T1000 (cell line): ENCODE results near the gene DPEP2.
A peak's percentile ranks its signal among the peaks of the same experiment; 100 is the strongest.
"Not testable (repeated sequence)": the region's sequence is repeated elsewhere in the genome, so short reads cannot be mapped to it uniquely, and the experiment has no call there.

Source experiments
- DNase-seq: peaks from one replicate; lab custom pipeline; 2025; ENCODE audit warnings: mixed read lengths; lab: John Stamatoyannopoulos, UW

DPEP2 gene, protein sequence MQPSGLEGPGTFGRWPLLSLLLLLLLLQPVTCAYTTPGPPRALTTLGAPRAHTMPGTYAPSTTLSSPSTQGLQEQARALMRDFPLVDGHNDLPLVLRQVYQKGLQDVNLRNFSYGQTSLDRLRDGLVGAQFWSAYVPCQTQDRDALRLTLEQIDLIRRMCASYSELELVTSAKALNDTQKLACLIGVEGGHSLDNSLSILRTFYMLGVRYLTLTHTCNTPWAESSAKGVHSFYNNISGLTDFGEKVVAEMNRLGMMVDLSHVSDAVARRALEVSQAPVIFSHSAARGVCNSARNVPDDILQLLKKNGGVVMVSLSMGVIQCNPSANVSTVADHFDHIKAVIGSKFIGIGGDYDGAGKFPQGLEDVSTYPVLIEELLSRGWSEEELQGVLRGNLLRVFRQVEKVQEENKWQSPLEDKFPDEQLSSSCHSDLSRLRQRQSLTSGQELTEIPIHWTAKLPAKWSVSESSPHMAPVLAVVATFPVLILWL

DNA sequence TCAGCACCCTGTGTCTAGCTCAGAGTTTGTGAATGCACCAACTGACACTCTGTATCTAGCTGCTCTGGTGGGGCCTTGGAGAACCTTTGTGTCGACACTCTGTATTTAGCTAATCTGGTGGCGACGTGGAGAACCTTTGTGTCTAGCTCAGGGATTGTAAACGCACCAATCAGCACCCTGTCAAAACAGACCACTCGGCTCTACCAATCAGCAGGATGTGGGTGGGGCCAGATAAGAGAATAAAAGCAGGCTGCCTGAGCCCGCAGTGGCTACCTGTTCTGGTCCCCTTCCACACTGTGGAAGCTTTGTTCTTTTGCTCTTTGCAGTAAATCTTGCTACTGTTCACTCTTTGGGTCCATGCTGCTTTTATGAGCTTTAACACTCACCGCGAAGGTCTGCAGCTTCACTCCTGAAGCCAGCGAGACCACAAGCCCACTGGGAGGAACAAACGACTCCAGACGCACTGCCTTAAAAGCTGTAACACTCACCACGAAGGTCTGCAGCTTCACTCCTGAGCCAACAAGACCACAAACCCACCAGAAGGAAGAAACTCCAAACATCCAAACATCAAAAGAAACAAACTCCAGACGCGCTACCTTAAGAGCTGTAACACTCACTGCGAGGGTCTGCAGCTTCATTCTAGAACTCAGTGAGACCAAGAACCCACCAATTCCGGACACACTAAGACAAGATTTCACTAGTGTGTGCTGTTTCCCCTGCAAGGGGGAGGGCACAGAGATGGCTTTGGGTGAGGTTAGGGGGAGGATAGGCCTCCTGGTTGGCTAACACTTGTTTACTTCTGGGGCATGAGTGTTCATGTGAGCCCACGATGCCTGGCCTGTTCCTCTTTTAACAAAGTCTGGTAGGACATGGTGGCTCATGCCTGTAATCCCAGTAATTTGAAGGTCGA is at the start of gene DPEP2:
Gene DPEP2, minus strand, starts transcription at position 706 of the 910 bp plus-strand sequence. CDS start 6,272 bp downstream, outside the sequence.
- DNase-seq = not testable (repeated sequence)

DNA sequence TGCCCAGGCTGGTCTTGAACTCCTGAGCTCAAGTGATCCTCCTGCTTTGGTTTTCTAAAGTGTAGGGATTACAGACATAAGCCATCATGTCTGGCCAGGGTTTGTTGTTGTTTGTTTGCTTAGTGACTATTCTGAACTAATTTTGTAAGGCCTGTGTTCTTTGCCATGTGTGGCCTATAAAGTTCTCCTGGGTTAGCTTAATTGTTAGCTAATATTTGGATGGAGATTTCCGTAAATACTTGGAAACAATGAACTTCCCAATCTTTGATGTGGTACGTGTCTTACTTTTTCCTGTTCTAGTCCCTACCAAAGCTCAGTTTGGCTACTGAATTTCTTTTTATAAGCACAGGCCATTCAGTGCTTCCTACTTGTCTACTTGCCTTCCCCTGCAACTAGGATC is 48.7 kb upstream of the DPEP2 start:
- no peak for DNase-seq

DNA sequence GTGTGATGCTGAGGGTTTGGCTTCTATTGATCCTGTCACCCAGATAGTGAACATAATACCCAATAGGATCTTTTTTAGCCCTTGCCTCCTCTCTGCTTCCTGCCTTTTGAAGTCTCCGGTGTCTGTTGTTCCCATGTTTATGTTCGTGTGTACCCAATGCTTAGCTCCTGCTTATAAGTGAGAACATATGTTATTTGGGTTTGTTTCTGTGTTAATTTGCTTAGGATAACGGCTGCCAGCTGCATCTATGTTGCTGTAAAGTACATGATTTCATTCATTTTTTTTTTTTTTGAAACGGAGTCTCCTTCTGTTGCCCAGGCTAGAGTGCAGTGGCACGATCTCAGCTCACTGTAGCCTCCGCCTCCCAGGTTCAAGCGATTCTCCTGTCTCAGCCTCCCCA is 46.8 kb upstream of the DPEP2 start:
- no peak for DNase-seq

DNA sequence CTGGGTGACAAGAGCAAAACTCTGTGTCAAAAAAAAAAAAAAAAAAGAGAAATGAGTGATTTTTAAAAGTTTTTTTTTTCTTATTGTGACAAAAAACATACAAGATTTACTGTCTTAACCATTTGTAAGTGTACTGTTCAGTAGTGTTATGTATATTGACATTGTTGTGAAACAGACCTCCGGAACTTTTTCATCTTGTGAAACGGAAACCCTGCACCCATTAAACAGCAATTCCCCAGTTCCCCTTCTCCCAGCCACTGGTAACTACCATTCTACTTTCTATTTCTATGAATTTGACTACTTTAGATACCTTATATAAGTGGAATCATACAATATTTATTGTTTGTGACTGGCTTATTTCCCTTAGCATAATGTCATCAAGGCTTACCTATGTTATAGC is 42.5 kb upstream of the DPEP2 start:
- no peak for DNase-seq

DNA sequence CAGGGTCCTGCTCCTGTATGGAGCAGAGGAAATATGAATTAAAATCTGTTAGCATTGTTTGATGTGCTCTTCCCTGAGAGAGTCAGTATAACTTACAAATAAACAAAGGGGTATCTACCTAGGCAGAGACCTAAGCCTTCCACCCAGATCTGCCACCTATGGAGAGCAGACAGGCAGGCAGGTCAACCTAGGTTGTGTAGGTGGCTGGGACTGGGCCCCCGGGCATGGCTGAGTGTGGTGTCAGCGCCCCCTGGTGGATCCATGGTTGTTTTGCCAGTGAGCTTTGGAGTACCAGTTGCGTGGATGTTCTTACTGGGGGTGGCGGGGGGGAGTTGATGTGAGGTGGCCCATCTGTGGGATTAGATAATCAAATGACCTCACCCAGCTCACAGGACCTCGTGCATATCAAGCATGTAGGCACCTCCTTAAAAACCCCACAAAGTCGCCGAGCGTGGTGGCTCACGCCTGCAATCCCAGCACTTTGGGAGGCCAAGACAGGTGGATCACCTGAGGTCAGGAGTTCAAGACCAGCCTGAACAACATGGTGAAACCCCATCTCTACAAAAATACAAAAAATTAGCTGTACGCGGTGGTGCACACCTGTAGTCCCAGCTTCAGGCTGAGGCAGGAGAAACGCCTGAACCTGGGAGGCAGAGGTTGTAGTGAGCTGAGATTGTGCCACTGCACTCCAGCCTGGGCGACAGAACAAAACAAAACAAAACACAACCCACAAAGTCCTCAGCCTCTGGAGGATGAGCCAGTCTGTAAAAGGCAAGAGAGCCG is 41.4 kb upstream of the DPEP2 start:
- DNase-seq = peak; percentile 14

DNA sequence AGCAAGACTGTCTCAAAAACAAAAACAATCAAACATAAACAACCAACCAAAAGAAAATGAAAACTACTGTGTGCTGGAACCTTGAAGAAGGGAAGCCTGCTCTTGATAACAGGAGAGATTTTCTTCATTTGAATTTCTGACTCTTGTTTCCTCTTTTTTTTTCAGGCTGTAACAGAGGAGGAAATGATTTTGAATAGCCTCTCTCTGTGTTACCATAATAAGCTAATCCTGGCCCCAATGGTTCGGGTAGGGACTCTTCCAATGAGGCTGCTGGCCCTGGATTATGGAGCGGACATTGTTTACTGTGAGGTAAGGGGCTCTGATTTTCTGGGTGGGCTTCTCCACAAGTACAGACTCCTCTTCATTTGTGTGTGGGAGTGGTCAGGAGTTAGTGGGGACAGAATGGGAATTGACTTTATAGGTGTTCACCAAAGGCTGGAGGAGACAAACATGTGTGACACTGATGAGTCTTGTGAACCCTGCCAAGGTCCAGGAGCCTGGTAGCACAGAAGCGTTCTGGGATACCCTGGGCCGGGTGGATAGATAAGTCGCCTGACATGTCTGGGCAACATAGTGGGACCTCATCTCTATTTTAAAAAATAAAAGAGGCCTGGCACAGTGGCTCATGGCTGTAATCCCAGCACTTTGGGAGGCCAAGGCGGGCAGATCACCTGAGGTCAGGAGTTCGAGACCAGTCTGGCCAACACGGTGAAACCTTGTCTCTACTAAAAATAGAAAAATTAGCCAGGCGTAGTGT is 38.7 kb upstream of the DPEP2 start:
- DNase-seq = no peak

DNA sequence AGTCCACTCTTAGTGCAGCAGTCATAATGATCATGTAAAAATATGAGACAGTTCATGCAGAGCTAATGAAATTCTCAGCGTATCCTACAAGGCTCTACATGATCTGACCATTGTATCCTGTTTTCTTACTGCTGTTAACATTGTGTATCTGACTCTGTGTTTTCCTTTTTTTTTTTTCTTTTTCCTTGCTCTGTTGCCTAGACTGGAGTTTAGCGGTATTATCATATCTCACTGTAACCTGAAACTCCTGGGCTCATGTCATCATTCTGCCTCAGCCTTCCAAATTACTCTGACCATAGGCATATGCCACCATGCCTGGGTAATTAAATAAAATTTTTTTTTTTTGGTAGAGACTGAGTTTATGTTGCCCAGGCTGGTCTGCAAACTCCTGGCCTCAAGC is 35.9 kb upstream of the DPEP2 start:
- DNase-seq = no peak

DNA sequence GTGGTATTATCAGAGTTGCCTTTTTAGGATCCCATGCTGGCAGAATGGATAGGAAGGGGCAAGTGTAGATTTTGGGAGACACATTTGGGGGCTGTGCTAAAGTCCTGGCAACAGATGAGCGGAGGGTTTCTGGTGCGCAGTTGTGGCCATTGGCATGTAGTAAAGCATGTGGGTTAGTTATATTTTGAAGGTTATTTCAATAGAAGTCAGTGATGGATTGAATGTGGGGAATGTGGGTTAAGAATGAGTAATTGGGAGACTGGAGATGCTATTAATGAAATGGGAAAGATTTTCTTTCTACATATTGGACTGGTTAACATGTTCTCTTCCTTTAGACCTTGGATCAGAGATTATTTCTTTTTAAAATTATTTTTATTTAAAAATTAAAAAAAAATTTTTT is 33.8 kb upstream of the DPEP2 start:
- no peak for DNase-seq

DNA sequence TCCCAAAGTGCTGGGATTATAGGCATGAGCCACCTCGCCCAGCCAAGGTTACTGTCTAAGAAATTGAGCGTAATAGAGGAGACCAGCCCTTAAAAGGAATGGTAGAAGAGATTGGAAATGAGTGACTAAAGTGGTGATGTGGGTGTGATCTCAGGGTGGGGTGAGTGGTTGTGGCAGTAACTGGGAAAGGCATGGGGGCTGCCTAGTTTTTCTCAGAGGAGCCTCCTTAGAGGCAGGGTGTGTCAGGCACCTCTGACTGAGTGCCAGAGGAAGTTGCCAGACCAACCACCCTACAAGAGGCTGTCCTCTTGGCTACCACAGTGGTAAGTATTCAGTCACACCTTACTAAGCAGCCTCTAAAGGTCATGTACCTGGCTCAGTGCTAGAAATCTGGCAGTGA is 32.7 kb upstream of the DPEP2 start:
- no peak for DNase-seq

DNA sequence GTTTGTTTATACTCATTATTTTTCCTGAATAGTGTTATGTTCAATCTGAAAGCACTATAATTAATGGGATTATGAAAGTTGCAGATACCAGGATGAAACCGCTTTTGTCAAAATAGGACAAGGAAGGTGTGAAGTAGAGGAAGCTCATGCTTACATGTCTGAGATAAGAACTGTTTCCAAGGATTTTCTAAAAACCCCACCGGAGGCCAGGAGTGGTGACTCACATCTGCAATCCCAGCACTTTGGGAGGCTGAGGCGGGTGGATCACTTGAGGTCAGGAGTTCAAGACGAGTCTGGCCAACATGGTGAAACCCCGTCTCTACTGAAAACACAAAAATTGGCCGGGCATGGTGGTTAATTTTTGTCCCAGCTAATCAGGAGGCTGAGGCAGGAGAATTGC is 30.8 kb upstream of the DPEP2 start:
- not testable (repeated sequence) for DNase-seq

DNA sequence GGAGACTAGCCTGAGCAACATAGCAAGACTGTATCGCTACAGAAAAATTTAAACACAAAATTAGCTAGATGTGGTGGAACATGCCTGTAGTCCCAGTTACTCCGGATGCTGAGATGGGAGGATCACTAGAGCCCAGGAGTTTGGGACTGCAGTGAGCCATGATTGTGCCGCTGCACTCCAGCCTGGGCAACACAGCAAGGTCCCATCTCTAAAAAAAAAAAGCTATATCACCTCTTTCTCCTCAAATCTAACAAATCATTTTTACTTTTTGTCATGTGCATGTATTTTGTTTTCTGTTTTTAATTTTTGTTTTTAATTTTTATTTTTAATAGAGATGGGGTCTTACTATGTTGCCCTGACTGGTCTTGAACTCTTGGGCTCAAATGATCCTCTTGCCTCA is 29.7 kb upstream of the DPEP2 start:
- DNase-seq = no peak

DNA sequence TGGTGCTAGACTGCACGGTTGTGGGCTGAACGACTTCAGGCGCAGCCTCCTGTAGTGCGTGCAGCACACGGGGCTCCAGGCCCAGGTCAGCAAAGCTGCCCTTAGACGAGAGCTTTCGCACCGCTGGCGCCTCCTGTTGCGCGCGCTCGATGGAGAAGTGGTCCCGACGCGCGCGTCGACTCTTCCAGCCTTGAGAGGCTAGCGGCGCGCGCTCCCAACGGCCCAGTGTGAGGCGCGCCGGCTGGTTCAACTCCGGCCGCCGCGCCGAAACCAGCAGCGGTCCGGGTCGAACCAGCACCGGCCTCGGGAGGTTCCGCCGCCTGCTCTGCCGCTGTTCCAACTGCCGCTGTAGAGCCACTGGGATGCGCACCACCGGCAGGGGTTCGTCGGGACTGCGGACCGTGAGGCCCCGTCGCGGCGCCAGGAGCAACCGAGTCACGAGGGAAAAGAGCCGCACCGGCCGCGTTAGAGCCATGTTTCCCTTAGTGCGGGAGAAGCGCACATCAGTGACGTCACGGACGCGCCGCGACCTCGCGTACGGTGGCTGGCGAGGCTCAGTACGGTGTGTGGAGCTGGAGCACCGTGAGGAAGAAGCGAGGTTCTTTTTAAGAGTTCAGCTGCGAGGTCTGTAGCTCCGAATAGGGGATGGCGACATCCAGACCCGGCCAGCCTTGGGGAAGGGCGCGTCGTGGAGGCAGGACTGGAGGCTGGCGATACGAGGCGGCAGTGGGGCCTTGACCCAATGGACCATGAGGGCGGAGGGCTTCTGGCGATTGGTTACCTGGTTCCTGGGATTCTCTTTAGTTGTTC is 23.6 kb upstream of the DPEP2 start, which contains the start of the genes DDX28 and DUS2:
Gene DDX28, minus strand, starts transcription at position 505 of the 810 bp plus-strand sequence. Its CDS starts 30 bp downstream, at position 475.
Gene DUS2, plus strand, starts transcription at position 557 of the 810 bp plus-strand sequence. CDS start 14,740 bp downstream, outside the sequence.
- peak; percentile 64 for DNase-seq

DNA sequence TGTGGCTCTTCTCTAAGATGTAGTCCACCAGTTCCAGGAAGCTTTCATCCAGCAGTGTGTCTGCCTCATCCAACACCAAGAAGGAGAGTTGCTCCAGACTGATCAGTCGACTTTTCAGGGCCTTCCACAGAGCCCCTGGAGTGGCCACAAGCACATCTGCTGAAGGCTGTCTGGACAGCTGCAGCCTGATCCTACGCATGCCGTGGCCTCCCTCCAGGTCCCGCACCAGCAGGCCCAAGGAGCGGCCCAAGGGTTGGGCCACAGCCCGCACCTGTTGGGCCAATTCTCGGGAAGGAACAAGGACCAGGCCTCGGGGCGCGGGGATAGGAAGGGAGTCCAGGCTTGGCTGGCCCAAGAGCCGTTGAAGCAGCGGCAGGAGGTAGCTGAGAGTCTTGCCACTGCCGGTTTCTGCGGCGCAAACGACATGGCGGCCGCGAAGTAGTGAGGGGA is 23.0 kb upstream of the DPEP2 start:
- DNase-seq = no peak

DNA sequence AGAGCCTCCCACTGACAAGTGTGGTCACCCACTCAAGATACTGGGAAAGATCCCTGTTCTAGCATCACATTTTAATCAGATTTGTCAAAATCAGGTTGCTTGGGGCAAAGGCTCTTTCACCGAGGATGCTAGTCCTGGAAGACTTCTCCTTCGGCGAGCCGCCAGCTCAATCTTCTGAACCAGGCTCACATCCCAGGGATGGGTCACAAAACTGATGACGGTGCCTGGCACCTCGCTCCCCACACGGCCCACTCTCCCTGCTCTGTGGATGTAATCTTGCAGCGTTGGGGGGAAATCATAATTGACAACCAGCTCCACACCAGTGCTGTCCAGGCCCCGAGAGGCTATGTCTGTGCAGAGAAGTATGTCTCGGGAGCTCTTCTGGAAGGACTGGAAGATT is 22.2 kb upstream of the DPEP2 start:
- no peak for DNase-seq

DNA sequence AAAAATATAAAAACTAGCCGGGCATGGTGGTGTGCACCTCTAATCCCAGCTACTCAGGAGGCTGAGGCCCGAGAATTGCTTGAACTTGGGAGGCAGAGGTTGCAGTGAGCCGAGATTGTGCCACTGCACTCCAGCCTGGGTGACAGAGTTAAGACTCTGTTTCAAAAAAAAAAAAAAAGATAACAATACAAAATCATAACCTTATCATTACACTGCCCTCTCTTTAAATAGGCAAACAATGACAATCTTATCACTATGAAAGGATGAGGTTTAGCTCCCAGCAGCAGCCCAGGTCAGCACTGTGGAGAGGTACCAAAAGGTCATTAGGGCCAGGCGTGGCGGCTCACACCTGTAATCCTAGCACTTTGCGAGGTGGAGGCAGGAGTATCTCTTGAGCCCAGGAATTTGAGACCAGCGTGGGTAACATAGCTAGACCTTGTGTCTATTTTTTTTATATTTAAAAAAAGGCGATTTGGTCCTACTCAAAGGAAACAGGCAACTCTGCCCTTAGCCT is 19.9 kb upstream of the DPEP2 start:
- no peak for DNase-seq

DNA sequence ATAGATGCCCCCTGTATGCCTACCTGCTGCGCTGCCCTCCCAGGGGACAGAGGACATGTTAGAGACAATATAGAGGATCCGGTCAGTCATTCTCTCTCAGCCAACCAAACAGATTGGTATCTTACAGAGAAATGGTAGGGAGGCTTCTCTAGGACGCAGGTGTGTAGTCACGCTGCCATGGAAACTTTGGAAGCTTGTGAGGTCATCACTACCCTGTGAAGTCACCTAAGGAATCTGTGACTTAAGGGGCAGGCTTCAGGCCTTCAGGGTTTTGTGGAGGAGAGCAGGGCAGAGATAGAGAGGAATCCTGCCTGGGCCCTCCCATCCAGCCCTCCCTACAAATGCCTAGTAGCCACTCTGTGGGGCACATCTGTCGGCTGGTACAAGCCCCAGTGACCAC is 16.4 kb upstream of the DPEP2 start, which contains the start of gene DPEP2NB:
Gene DPEP2NB, minus strand, starts transcription at position 231 of the 400 bp plus-strand sequence. Its CDS starts 141 bp downstream, at position 90.
- no peak for DNase-seq

DNA sequence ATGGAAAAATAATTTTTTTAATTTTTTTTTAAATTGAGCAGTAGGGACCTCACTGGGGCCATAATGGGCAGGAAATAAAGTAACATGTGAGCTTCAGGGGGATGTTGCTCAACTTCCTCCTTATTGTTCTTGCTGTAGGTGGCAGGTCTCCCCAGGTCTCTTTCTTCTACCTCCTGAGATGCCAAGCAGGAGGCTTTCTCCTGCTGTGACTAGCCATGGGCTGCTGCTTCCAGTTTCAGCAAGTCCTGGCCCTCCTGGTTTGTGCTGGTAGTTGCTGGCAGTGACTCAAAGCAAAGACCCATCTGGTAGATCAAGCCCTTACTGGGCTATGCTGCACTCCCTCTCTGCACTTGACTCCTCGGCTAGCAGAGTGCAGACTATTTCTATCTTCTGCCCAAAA is 14.2 kb upstream of the DPEP2 start:
- no peak for DNase-seq

DNA sequence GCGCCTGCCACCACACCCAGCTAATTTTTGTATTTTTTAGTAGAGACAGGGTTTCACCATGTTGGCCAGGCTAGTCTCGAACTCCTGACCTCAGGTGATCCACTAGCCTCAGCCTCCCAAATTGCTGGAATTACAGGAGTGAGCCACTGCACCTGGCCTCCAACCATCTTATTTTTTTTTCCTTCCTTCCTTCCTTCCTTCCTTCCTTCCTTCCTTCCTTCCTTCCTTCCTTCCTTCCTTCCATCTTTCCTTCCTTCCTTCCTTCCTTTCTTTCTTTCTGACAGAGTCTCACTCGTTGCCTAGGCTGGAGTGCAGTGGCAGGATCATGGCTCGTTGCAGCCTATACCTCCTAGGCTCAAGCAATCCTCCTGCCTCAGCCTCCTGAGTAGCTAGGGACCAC is 10.6 kb upstream of the DPEP2 start:
- not testable (repeated sequence) for DNase-seq

DNA sequence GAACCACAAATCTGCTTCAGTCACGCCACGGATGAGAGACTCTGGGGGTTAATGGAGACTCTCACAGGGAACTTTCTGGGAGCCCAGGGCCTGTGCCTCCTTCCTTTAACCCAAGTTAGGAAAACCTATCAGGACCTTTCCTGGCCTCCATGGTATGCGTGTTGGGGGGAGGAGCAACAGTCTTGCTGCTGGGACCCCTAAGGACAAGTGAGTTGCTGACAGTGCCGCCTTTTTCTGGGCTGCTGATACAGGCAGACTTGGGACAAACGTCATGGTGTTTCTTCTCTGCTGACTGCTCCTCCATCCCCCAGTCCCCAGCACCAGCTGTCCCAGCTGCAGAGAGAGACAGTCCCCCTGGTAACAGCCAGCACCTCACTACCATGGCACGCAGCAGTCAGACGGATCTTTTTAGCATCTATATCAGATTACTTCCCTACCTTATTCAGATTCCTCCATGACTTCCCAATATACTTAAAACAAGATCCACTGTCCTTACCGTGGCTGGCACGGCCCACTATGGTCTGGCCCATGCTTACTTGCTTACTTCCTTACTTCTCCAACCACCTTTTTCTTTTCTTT is 10.0 kb upstream of the DPEP2 start:
- DNase-seq = no peak
